Measurements from ENCODE around the gene DAAM1.

The DAAM1 gene

DNA sequence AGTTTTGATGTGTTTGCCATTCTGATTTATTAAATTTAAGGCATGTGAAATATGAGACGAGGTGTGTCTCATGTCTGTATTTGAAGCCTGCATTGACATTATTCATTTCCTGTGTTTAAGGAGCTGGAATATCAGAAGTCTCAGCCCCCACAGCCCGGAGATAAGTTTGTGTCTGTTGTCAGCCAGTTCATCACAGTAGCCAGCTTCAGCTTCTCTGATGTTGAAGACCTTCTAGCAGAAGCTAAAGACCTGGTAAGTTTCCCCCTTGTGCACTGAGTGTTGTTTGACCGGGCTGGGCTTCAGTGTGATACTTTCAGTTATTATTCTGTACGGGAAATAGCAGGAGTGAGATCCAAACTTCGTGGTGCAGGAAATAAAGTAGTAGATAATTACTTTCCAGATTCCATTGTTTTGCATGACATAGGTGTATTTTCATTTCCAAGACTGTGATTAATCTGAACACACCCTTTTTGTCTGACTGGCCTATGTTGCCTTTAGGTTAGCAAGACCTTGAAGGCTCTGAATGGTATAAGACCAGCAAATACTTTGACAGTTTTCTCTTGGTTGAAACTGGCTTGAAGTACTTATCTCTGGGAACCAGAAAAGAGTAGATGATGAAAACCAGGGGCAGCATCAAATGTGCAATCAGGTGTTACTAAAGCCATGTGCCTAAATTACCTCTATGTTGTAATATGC, 175.2 kb downstream of the DAAM1 start:
- DNase-seq (ENCODE audit: low read depth) = no peak

DNA sequence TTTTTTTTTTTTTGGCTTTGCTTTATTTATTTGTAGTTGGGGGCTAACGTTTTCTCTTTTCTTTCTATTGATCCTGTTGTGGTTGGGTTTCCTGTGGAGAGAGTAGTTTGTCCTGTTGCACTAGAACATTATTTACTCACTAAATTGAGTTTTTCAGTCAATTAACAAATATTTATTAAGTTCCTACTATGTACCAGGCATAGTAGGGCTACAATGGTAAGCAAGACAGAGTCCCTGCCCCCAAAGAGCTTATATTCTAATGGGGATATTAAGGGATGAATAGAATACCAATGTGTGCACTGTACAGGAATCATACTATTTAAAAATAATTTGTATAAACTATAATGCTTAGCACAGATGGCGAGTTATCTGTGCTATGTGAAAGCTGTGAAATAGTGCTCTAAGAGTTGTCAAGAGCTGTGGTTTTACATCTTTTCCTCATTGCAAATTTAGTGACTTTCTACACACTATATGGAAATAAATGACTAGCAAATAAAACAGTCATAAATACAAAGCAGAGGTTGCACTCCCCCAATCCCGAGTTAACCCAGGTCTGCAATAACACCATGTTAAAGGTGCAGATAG, 181.8 kb downstream of the DAAM1 start:
- DNase-seq (ENCODE audit: low read depth) = no peak

DNA sequence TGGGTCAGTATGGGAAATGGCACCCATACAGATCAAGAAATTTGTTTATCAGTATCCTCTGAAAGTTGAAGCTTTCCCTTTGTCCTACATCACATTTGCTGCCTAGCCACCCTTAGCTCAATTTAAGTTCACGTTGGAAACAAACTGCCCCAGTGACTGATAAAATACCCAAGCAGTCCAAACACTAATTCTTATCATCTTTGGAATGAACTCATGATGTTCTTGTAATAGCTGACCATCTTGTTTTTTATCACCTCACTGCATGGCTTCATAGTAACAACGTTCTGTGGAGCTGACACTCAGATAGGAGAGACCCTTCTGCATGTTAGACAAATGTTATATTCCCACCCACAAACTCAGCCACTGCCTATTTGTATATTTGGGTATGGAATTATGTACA, 183.3 kb downstream of the DAAM1 start:
- no peak for DNase-seq (ENCODE audit: low read depth)

DNA sequence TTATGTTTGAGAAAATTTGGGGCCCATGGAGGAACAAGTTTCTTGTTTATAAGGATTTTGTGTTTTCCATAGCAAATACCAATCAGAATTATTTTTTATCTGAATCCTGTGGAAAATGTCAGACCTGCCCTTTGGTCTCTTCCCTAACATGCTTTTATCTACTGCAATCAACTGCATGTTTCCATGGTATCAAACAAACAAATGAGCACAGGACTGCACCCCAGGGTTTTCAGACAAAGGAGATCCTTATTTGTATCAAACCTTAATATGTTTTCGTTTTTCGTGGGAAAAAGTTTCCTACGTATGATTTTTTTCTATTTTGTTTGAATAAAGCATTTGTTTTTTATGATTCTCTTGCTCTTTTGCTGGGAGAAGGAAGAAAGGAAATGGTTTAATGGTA, 185.6 kb downstream of the DAAM1 start:
- DNase-seq (ENCODE audit: low read depth) = no peak

DNA sequence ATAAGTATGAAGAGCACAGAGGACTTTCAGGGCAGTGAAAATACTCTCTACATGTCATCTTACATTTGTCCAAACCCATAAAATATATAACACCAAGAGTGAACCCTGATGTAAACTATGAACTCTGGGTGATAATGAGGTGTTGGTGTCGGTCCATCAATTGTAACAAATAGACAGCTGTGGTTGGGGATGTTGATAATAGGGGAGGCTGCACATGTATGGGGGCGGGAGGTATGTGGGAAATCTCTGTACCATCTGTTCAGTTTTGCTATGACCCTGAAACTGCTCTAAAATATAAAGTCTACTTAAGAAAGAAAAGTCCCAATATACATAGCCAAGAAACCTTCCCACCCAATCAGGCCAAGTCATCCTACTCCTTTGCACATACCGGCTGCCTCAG, 188.2 kb downstream of the DAAM1 start:
- no peak for DNase-seq (ENCODE audit: low read depth)

DNA sequence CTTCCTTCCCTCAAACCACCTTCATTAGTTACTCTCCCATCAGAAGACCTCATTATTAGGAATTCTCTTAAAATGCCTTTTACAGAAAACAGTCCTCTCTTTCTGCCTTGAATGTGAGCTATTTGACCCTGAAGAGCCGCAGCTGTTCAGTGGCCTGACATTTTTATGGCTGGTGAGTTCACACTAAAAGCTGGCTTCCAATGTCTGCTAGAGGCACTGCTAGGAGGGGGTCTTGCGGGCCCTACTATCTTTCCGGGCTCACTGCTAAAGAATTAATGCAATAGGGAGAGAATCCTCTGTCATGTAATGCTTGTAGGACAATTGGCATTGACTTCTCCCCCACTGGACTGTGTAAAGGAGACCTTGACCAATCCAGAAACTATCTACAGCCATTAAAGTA, 189.0 kb downstream of the DAAM1 start:
- DNase-seq (ENCODE audit: low read depth) = no peak

DNA sequence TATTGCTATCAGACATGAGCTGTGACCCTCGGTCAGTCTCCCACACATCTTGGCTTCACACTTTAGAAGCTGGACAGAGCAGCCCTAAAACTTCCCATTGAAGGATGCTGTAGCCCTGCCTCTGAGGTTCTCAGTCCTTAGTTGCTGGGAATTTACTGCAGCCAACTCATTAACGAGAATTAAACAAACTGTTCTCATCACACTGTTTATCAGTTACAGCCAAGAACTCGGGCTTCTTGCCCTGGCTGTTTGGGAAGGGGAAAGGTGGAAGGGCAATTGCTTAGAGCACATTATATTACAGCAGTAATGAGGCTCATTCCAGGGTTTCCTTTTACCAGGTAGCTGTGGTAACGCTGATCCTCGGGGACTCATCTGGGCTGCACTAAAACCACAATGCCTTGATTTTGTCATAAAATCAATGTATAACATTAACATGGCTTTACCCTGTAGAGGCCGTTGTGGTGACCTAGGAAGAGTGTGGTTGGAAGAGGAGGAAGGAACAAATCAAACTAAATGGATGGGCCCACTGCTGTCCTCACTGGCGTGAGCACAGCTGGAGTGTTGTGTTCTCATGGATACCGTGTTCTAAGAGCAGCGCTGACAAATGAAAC, 189.6 kb downstream of the DAAM1 start:
- no peak for DNase-seq (ENCODE audit: low read depth)

DNA sequence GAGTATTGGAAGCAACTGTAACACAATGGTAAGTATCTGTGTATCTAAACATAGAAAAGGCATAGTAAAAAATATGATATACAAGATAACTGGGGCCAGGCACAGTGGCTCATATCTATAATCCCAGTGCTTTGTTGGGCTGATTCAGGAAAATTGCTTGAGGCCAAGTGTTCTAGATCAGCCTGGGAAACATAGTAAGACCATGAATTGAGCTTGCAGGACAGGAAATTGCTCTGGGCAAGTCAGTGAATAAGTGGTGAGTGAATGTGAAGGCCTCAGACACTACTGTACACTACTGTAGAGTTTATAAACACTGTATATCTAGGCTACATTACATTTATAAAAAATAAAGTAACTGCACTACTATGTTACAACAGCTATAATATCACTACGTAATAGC, 201.5 kb downstream of the DAAM1 start:
- DNase-seq (ENCODE audit: low read depth) = no peak

DNA sequence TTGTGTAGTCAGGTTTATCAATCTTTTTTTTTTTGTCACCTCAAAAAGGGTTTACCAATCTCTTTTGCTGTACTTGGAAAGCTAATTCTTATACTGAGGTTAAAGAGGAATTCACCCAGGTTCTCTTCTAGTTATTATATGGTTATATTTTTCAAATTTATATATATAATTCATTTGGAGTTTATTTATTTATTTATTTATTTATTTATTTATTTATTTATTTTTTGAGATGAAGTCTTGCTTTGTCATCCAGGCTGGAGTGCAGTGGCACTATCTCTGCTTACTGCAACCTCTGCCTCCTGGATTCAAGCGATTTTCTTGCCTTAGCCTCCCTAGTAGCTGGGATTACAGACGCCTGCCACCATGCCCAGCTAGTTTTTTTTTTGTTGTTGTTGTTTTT, 202.9 kb downstream of the DAAM1 start:
- no peak for DNase-seq (ENCODE audit: low read depth)

DNA sequence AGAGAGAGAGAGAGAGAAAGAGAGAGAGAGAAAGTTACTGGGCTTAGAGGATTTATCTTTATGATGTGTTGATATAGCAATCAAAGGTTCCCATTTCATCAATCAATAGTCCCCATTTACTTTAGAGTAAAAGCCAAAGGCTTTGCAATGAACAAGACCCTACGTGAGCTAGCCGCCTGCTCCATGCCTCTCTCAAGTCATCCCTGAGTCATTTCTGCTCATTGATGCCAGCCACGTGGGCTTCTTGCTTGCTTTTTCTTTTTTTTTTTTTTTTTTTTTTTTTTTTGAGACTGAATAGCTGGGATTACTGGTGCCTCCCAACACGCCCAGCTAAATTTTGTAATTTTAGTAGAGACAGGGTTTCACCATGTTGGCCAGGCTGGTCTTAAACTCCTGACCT, 205.8 kb downstream of the DAAM1 start:
- DNase-seq (ENCODE audit: low read depth) = no peak

DNA sequence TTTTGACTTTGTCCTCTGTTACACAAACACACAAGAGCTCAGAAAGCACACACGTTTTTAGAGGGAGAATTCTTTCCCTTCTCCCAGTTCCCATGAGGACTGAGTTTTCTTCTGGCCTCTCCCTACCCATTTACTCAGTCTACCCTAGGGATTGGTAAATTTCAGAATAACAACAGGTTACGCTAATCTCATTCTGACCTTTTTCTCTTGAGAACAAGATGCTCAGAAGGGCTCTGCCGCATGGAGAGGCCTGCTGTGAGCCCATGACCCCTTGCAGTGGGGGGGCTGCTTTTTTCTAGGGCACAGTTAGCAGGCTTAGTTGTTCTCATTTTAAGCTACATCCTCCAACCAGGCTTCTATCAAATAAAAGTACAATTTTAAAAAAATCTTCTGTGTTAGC, 207.2 kb downstream of the DAAM1 start:
- no peak for DNase-seq (ENCODE audit: low read depth)

DNA sequence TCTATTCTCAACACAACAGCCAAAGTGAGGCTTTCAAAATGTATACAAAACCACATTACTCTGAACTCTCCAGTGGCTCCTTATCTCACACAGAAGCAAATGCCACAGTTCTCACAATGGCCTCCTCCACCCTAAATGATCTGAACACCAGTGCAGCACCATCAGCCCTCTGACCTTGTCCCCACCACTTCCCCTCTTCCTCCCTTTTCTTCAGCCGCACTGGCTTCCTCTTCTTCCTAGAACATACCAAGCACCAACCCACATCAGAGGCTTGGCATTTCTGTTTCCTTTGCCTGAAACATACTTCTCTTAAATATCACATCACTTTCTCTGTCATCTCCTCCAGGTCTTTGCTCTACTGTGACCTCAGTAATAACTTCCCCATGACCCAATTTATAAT, 210.4 kb downstream of the DAAM1 start:
- DNase-seq (ENCODE audit: low read depth) = no peak

DNA sequence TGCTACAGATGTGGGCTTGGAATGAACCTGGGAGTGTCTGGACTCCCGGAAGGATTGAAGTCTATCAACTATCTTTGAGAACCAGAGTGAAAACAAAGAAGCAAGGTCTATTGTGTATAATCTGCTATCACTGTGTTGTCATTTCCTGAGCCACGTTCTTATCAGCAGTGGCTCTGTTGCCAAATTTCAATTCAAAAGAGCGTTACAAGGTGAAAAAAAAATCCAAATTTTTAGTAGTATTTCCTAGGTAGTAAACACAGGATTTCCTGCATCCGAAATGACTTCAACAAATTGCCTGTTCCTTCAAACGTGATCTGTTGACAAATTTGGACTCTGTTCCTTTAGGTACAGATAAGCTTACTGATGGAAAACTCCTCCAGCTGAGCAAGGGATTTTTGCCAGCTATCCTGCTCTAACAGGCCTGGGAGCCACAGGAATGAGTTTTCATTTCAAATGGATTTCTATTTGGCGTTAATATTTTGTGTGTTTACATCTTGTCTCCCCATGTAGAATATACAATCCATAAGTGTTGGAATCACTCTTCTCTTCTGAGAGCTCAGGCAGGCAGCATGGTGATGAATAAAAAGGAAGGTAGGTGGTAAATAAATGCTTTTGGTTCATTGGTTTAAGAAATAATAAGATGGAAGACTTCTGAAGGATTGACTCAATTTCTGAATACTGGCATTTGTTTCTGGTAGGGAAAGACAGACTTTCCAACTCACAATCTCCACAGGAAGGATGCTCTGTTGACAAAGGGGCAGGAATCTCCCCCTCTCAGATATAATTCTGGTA, 218.2 kb downstream of the DAAM1 start:
- DNase-seq (ENCODE audit: low read depth) = no peak

DNA sequence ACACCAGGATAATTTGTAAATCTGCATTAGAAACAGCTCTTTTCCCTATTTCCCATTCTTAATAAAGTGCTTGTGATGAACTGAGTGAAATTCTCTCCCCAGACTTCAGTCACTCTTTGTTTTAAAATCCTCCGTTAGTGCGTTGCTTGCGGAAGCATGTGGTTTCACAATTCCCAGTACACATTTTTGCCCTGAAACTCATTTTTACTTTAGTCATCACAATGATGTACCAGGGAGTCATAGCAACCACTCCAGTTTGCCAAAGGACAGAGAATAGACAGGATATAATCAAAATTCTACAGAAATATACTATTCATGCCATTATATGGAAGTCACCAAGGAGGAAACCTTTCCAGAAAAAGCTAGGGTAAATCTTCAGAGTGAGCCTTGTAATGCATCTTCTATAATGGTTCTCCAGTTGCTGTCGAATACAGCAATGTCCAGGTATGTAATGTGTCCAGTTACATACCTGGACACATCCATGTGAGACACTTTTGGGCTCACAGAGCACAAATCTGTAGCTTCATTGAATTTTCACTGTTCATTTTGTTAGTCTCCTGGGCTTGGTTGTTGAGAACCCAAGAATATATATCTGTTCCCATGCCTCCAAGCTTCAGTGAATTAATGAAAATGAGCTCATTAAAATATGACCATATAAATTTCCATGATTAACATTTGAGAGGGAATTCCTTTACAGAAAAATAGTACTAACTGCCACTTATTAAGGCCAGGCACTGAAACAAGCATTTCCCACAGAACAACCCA, 219.0 kb downstream of the DAAM1 start:
- DNase-seq (ENCODE audit: low read depth) = no peak

DNA sequence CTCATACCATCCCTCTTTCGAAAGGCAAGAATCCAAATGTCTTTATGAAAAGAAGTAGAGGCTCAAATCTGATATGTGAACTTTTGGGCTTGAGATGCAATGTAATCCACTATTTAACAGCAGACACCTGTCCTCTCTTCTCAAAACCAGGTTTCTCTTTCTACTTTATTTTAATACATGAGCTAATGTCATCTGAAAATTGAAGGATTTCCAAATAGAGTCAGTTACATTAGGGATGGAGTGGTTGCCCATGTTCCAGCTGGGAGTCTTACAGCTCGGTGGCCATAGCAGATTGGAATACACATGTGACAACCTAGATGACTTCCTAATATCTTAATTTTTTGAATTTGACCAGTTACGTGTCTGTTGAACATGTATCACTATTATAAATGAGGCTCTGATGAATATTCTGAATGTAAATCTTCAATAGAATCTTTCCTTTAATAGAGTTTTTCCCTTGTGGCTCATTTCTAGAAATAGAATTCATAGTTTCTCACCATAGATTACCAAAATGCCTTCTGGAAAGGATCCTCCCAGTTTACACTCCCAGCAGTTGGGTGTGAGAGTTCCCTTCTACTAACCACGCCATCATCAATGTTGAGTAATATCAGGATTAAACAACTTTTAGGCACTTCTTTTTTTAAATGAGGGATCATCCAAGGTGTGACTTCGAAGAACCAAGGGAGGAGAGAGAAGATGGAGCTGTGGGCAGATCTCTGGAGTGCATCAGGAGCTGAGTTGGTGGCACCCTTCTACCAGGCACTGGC, 227.6 kb downstream of the DAAM1 start:
- DNase-seq (ENCODE audit: low read depth) = no peak

DNA sequence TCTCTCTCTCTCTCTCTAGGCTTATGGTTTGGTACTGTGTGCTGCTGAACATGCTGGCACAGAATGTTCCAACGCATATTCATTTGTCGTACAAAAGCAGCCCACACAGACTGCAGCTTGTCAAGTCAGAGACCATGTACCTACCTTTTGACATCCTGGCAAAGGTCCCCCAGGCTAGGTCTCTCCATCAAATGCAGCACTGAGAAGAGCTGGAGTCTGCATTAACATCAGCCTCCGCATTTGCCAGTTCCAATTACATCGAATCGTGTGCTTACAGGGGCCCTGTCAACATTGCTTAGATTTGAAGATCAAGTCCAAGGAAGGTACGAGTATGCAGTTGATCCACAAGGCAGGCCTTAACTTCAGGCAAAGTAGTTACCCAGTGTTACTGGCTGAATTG, 228.8 kb downstream of the DAAM1 start:
- no peak for DNase-seq (ENCODE audit: low read depth)

DNA sequence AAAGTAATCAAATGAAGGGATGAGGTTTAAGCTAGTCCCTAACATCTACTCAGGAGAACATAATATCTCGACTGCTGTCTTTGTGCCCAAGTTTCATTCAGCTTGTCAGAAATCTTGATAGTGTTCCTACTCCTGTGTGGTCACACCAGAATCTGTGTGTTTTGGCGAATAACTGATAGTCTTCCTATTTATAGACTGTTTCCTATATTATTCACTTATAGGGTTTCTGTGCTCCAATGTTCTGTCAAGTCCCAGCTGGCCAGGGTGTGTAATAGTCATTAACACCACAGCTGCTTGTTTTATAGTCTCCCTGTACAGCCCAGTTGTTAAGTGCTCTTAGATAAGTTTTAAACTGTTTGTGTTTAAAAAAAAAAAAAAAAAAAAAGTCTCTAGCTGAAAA, 230.8 kb downstream of the DAAM1 start:
- no peak for DNase-seq (ENCODE audit: low read depth)

Measured in activated T-cell treated with anti-CD3 and anti-CD28 coated beads for 48 hours (primary cell).